MV-4-11 (cell line): ENCODE results near the gene PPM1J.

Source experiments
- DNase-seq: peaks from one replicate; lab custom pipeline; 2025; lab: John Stamatoyannopoulos, UW

PPM1J gene

DNA sequence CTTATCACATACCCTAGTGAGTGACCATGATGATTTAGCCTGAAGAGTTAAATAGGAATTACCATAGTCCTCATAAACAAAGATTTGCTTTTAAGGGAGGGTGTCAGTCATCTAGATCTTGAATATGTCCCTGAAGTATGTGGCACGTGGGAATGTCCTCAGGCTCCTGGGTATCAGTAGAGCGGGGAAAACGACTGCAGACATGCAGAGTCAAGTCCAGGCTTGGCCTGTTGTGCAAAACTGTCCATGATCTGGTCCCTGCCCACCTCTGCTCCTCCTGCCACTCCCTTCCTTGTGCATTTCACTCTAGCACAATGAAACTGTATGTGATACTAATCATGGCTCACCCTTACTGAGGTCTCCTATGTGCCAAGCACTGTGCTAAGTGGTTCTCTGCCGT lies 27.8 kb downstream of the PPM1J start:
- no peak for DNase-seq

DNA sequence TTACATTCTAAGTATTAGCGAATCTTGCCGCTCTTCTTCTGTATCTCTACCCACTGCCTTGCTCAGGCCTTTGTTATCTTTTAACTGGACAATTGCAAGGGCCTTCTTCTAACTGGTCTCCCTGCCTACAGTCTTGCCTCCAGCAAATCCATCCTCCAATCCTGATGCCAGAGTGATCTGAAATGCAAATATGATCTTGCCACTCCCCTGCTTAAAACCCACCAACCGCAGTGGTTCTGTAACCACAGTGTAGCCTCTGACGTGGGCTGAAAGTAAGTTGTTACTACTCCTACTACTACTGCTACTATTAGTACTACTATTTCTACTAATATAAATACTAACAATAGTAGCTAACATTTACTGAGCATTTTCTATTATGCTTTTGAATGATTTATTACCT lies 28.3 kb downstream of the PPM1J start:
- DNase-seq: no peak

DNA sequence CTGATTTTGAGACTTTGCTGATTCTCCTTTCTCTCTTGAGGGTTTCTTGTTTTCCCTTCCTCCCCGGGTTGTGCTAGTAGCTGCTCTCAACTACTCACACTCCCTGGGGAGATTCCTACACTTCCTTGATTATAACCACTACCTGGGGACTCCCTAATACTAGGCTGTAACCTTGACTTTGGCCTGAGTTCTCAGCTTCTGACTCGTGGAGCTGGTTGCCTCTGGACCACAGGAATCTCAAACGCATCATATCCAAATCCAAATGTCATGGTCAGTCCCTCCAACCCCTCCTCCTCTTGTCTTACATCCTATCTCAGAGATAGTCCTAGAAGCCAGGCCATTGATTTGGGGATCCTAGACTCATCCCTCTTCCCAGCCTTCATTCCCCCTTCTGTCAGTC lies 28.7 kb downstream of the PPM1J start:
- DNase-seq: no peak

DNA sequence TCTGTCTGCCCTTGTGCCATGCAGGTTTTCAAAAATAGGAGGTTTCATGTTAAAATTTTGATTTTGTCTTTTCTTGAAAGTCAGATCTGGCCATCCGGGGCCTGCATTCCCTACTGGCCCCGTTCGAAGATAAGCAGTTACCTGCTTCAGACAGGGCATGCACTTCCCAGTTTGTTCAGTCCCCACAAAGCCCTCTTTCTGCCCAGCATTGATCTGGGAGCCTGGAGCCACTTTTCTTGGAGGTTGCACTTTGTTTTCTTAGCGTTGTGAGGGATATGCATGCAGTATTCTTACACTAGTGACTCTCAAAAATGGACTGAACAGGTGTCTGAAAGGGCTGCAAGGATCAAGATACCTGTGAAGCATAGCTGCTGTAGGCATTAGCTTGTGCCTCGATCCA lies 29.2 kb downstream of the PPM1J start:
- no peak for DNase-seq

DNA sequence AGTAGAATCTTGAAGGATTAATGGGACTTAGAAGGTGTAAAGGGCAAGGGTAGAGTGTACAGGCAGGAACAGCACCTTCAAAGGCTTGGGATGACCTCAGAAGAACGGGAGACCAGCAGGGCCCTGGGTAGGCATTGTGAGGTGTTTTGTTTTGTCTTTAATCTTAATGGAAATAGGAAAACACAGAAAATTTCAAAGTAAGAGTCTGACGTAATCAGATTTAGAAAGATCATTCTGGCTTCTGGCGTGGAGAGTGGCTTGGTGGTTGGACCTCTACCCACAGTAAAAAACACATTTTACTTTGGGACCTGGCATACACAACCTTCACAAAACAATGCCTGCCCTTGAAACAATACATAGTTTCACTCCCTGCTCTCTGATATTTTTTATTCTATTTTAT lies 36.5 kb downstream of the PPM1J start:
- DNase-seq: no peak

DNA sequence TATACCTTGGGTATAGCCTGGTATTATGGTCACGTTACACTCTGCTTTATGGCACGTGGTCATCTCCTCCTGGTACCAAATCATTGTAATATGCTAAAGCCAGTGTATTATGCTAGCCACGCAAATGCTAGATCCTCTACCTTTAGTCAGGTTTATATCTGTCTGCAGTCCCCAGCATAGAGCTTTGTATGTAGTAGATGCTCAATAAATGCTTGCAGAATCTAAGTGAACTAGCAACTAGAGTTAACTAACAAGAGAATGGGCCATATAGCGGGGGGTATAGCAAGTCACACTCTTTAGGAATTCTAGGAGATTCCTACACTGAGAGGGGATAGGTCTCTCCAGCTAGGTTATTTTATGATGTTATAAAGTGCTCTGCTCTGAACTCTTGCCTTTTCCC lies 37.6 kb downstream of the PPM1J start:
- DNase-seq: no peak

DNA sequence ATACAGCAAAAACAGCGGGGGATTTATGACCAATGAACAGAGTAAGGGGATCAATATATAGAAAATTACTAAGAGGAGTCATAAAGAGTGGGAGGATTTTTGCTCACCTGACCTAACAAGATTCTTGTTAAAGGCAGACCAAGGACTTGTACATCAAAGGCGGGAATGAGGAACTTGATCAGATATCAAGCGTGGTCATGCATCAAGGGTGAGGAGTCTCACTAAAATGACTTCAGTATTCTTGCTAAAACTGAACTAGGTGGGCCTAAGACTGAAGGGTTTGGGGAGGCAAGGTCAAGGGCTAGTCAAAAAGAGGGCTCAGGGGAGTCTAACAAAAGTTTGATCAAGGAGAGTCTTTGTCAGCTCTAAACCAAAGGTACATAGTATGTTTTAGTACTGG lies 38.6 kb downstream of the PPM1J start:
- DNase-seq: peak; percentile 2

DNA sequence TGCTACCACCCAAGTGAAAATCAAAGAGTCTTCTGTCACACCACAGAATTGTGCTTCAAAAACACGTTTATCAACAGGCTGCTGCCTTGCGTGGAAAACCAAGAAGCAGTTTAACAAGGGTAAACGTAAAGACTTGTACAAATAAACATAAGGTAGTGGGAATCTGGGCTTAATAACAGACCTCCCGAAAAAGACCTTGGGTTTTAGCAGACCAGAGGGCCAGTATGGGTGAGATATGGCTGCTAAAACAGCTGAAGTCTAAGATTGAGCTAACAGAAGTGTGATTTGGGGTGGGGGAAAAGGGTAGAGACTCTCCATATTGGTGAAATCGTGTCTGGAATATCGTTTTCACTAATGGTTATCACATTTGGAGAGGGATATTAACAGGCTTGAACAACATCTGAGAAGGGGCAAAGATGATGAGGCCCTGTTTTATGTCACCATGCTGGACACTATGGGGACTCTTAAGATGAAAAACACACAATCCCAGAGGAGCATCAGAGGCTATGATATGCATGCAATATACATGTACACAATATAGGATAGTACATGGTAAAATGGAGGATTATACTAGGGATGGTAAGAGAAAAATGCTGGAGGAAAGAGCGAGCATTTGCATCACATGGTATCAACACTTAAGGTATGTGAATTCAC lies 39.3 kb downstream of the PPM1J start:
- DNase-seq: no peak

DNA sequence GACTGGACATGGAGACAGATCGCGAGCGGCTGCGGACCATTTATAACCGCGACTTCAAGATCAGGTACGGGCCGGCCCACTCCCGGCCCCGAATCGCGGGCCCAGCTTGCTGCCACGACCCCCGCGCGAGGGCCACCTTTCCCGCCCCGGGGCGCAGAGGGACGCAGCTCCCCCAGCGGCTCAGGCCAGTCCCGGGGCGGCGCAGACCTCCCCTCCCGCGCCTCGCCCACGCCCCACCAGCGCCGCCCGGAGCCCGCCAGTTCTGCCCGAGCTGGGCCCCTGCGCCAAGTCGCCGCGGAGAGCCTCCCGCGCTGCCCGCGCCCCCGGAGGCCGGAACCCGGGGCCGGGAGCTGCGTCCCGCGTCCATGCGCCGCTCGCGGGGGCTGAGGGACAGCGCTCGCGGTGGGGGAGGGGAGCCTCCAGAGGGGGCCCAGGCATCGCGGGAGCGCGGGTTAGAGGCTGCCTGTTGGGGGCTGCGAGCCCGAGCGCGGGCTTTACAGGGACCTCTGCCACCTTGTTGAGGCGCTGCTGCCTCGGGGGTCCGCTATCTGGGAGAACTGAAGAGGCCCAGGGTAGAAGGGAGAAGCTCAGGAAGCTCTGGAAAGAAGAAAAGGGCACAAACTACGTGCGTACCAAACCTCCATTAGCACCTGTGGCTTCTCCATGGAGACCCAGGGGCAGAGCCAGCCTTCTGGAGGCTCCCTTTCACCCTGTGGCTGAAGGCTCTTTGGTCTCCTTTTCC lies 40.0 kb downstream of the PPM1J start:
- no peak for DNase-seq

DNA sequence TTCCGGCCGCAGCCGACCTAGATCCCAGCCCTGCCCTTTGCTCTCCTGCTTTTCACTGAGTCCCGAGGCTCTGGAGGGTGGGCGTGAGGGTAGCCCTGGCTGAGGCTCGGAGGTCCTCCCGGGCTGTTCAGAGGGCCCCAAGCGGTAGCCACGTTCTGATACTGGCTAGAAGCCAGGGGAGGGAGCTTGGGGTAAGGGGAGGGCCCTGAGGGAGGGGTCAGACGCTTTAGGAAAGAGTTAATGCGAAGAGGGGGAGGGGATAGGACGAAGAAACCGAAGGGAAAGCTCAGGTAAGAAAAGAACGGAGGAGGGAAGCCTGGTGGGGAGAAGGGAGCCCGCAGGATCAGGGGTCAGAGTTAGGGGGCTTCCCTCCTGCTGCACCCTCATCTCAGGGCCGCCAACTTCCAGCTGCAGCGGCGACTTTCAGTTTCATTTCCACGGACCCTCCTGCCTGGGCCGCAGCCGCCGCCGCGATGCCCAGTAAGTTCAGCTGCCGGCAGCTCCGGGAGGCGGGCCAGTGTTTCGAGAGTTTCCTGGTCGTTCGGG lies 40.6 kb downstream of the PPM1J start, which contains the start of gene MOV10:
Gene MOV10 (plus strand): TSS at position 220 of the 546 bp plus-strand sequence. CDS start 254 bp downstream, at position 474.
- DNase-seq: peak; percentile 39

DNA sequence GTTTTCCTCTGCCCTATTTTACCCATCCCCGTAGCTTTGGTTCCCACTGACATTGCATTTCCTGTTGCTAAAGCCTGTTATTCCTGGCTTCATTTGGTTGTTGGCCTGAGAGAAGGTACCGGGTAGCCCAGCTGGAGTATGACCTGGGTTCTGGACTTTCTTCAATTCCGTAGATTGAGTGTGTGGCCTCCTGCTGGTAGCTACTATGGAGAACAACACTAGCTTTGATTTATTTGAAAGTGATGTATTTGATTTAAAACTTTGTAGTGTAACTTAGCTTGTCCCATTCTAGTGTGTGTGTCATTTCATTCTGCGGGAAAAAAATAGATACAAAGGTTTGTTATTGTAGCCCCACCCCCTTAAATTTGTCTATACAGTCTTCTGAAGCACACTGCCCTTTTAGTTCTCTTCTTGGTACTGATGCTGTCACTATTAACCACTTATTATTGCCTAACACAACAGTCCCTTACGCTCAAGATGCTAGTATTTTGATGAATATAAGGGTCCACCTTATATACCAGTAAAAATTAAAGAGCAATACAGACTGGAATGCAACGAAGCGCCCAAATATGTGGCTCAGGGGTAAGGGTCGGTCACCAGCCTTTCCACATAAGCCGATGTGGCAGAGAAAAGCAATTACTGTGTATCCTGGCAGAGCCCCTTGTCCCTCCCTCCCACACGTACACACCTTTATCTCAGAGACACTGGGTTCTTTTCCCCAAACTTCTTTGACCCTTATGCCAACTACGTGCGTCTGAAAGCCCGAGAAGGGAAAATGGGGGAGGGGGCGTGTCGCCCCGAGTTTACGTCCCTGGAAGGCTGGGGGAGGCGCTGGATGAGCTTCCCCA lies 41.3 kb downstream of the PPM1J start:
- DNase-seq: peak; percentile 25

DNA sequence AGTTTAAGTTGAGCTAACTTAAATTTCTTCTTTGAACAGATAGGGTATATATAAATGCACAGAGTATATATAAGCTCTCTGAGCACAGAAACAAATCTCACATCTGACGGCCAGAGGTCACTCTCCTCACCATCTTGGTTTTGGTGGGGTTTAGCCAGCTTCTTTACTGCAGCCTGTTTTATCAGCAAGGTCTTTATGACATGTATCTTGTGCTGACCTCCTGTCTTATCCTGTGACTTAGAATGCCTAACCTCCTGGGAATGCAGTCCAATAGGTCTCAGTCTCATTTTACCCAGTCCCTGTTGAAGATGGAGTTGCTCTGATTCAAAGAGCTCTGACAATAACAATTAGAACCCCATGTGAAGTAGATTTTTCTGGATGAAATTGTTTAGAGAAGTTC lies 42.3 kb downstream of the PPM1J start:
- no peak for DNase-seq

DNA sequence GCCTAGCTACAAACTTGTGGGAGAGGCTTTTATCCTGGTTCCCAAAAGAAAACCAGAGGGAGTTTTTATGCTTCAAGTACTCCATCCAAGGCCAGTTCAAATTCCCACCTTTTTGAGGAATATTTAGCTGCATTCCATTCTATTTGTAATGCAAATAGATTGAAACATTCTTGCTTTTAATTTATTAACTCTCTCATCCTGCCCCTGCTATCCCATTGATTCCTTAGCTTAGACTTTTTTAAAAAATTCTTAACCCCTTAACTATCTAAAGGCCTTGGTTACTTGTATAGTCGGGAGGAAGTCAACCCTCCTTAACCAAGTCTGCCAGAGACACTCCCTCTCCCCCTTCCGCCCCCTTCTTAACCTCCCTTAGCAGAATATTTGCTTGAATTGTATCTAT lies 43.1 kb downstream of the PPM1J start:
- DNase-seq: no peak

DNA sequence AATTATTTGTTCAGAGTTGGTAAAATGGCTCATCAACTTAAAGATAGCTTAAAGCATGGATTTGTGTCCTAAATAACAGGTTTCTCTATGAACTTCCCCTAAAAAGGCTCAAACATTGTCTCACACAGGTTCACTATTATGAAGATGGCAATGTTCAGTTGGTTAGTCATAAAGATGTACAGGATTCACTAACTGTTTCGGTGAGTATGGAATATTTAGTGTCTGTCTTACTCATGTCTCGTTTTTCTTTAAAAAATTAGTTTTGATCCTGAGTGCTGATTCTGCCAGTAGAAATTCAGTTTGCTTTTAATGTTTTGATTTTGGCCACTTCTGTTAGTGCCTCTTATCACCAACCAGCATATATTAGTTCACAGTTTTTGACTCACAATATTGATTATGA lies 48.2 kb downstream of the PPM1J start:
- DNase-seq: no peak

DNA sequence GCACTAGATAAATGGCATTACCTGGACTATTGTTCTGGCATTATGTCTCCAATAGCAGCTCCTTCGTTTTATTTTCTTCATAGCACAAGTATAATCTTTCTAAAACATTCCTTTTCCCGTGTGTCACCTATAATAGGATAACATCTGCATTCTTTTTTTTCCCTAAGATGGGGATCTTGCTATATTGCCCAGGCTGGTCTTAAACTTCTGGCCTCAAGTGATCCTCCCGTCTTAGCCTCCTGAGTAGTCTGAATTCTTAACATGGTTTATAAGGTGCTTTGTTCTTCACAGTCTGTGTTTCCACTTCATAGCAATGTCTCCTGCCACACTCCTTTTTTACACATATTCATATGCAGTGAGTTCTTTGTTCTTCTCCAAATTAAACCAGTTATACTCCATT lies 49.3 kb downstream of the PPM1J start:
- DNase-seq: no peak
